Naive thymus-derived CD4-positive, alpha-beta T cell (primary cell): Measurements from ENCODE around the gene EIF2S2. TPM values are rescaled to one million over a fixed set of nuclear protein-coding genes. Genes with fewer than 3 reads are reported as not detected.
A peak's percentile ranks its signal among the peaks of the same experiment; 100 is the strongest.

ENCODE experiments used
- ATAC-seq: fragments of 150-1000 bp; cut with Tn5 transposase; 2 replicates; pipeline ENCODE4 v1.10.0; 2021; ENCODE audit warnings: mild to moderate bottlenecking, moderate library complexity
- CTCF ChIA-PET: fragments of 350-600 bp; sonication (Branson Sonifier 250); formaldehyde crosslinking; loops from one replicate; lab custom pipeline; 2021; ENCODE audit warnings: antibody characterized with exemption; lab: Charles Lee
- POLR2A ChIA-PET: fragments of 350-600 bp; sonication (Branson Sonifier 250); formaldehyde crosslinking; loops from one replicate; lab custom pipeline; 2021; ENCODE audit warnings: antibody characterized with exemption, inconsistent platforms; lab: Charles Lee
- DNase-seq, 9 donors: peaks; one replicate each; pipeline versions ENCODE4 v3.0.0 to v3.0.0-alpha.2; 2020 to 2022; ENCODE audit warnings: mixed read lengths in 1 of 9
- H3K27ac ChIP-seq: one replicate; pipeline ENCODE4 v1.7.0; 2013; ENCODE audit warnings: mild to moderate bottlenecking, low read depth, low read length, moderate library complexity
- H3K27me3 ChIP-seq, 2 donors: one replicate each; pipeline ENCODE4 v1.7.0; 2013; ENCODE audit warnings: low read length in 2 of 2, mild to moderate bottlenecking in 2 of 2, moderate library complexity in 2 of 2; ENCODE audit not compliant: control insufficient read depth in 2 of 2, insufficient read depth in 2 of 2
- H3K36me3 ChIP-seq, 3 experiments: 1 replicate in 2 of 3; 2 replicates in 1 of 3; pipeline ENCODE4 v1.7.0; 2013; ENCODE audit warnings: low read length in 3 of 3, mild to moderate bottlenecking in 3 of 3, moderate library complexity in 1 of 3; ENCODE audit not compliant: insufficient read depth in 3 of 3, control insufficient read depth in 2 of 3
- H3K4me1 ChIP-seq, 2 donors: one replicate each; pipeline ENCODE4 v1.7.0; 2013; ENCODE audit warnings: low read length in 2 of 2, mild to moderate bottlenecking in 2 of 2, moderate library complexity in 1 of 2; ENCODE audit not compliant: control insufficient read depth in 2 of 2, insufficient read depth in 2 of 2
- H3K4me3 ChIP-seq: 2 replicates; pipeline ENCODE4 v1.7.0; 2013; ENCODE audit warnings: mild to moderate bottlenecking, low read length
- H3K9me3 ChIP-seq, 3 experiments: 1 replicate in 2 of 3; 2 replicates in 1 of 3; pipeline ENCODE4 v1.7.0; 2013; ENCODE audit warnings: low read length in 3 of 3; ENCODE audit not compliant: control insufficient read depth in 2 of 3
- H3K27ac Mint-ChIP-seq, 9 donors: one replicate each; pipeline ENCODE4 v1.8.0; 2020 to 2022; ENCODE audit warnings: mixed read lengths in 9 of 9, mild to moderate bottlenecking in 8 of 9, moderate library complexity in 5 of 9, inconsistent platforms in 2 of 9
- H3K27me3 Mint-ChIP-seq, 5 donors: one replicate each; pipeline ENCODE4 v1.8.0; 2021 to 2022; ENCODE audit warnings: mixed read lengths in 5 of 5, mild to moderate bottlenecking in 1 of 5
- H3K36me3 Mint-ChIP-seq, 5 donors: one replicate each; pipeline ENCODE4 v1.8.0; 2020 to 2022; ENCODE audit warnings: mixed read lengths in 5 of 5, mild to moderate bottlenecking in 3 of 5, inconsistent platforms in 1 of 5
- H3K4me1 Mint-ChIP-seq, 7 donors: one replicate each; pipeline ENCODE4 v1.8.0; 2020 to 2022; ENCODE audit warnings: mixed read lengths in 7 of 7, mild to moderate bottlenecking in 3 of 7, inconsistent platforms in 1 of 7
- H3K4me3 Mint-ChIP-seq, 10 donors: one replicate each; pipeline ENCODE4 v1.8.0; 2020 to 2022; ENCODE audit warnings: mild to moderate bottlenecking in 10 of 10, mixed read lengths in 10 of 10, moderate library complexity in 6 of 10, inconsistent platforms in 2 of 10
- H3K9me3 Mint-ChIP-seq, 11 donors: one replicate each; pipeline ENCODE4 v1.8.0; 2020 to 2022; ENCODE audit warnings: mixed read lengths in 11 of 11, mild to moderate bottlenecking in 4 of 11, inconsistent platforms in 1 of 11, moderate library complexity in 1 of 11
- intact Hi-C, 2 donors: fragments of 100-400 bp; cut with micrococcal nuclease; formaldehyde crosslinking; loops; one replicate each; pipeline ENCODE4 v1.15.1; 2023
- polyA plus RNA-seq, 2 donors: library from polyadenylated mRNA; unstranded; fragments of 300-500 nt; fragmentation: Illumina TruSeq; gene quantifications; one replicate each; pipeline ENCODE4 v1.2.3, GENCODE V29; 2021
- total RNA-seq, 6 experiments: library from RNA in 5 of 6; stranded (reverse) in 5 of 6; gene quantifications; 1 replicate in 5 of 6; 2 replicates in 1 of 6; pipeline ENCODE4 v1.2.3 and lab custom pipeline; 2021 to 2026

Gene EIF2S2
- total and polyA plus RNA-seq, 7 experiments from 2014 or later: 16.8 to 68.4 (median 23.2) TPM

GRCh38 chr20:34110745-34111641 lies 1.1 kb downstream of the EIF2S2 start:
- H3K4me1 Mint-ChIP-seq: peaks cover 40 to 61% (median 54%) of the 10 kb centered on the region in 7 donors
- Histone ChIP-seq H3K27me3 (no peaks in the 10 kb centered on the region), H3K36me3 (peaks cover 0 to 7% (median 0%) of the 10 kb centered on the region in 3 experiments), H3K4me3 (peak overlapping the region; percentile 92), H3K27ac (peak overlapping the region; percentile 89), H3K9me3 (no peaks in the 10 kb centered on the region), H3K4me1 (peaks cover 32 to 37% of the 10 kb centered on the region in 2 donors)
- peak in 3 of 9 donors; percentile 8 to 17 (median 16) for DNase-seq
- H3K9me3 Mint-ChIP-seq: peaks cover 0 to 4% (median 0%) of the 10 kb centered on the region in 11 donors
- H3K27ac Mint-ChIP-seq: peak overlapping the region; percentile 92 to 99 (median 97)
- CTCF ChIA-PET: no interaction called here
- intact Hi-C loops: loop anchor here (1.0 to 5.0 kb wide), 8 partner anchors 16 to 1754 kb away; partner anchors contain the start of genes ZNF341 (in 2 of the 2), ACTL10 (in 1 of the 2), ASXL1 (in 1 of the 2) and DYNLRB1 (in 1 of the 2)
- peaks cover 0 to 7% (median 0%) of the 10 kb centered on the region in 5 donors for H3K27me3 Mint-ChIP-seq
- H3K36me3 Mint-ChIP-seq: peaks cover 0 to 13% (median 3%) of the 10 kb centered on the region in 5 donors
- H3K4me3 Mint-ChIP-seq: peak overlapping the region; percentile 87 to 98 (median 96)
- POLR2A ChIA-PET: interaction anchor here (0.7 to 2.2 kb wide), 9 partner anchors 14 to 709 kb away, joined by 3 to 26 read pairs (median 7); partner anchors contain the start of genes CDK5RAP1, DYNLRB1, ITCH and RALY
- ATAC-seq: no peak

GRCh38 chr20:34110025-34110744 lies 1.9 kb downstream of the EIF2S2 start:
- CTCF ChIA-PET: interaction anchor here (0.7 kb wide), 1 partner anchor 324 kb away, joined by 9 read pairs; no protein-coding TSS in a partner anchor
- POLR2A ChIA-PET: interaction anchor here (0.7 kb wide), 1 partner anchor 714 kb away, joined by 3 read pairs; no protein-coding TSS in a partner anchor
- Mint-ChIP-seq H3K27ac (peak overlapping the region; percentile 92 to 99 (median 97)), H3K4me1 (peaks cover 46 to 69% (median 62%) of the 10 kb centered on the region in 7 donors), H3K27me3 (peaks cover 0 to 6% (median 0%) of the 10 kb centered on the region in 5 donors), H3K36me3 (peaks cover 2 to 17% (median 9%) of the 10 kb centered on the region in 5 donors), H3K4me3 (peak overlapping the region; percentile 87 to 98 (median 96)), H3K9me3 (peaks cover 0 to 4% (median 0%) of the 10 kb centered on the region in 11 donors)
- ATAC-seq (no peak), DNase-seq (no peak)
- Histone ChIP-seq H3K4me1 (peaks cover 37% of the 10 kb centered on the region in 2 donors), H3K27me3 (no peaks in the 10 kb centered on the region), H3K4me3 (peak overlapping the region; percentile 92), H3K36me3 (peaks cover 2 to 9% (median 4%) of the 10 kb centered on the region in 3 experiments), H3K9me3 (no peaks in the 10 kb centered on the region), H3K27ac (peak overlapping the region; percentile 89)
- intact Hi-C loops: loop anchor here (2.0 to 5.0 kb wide), 7 partner anchors 15 to 1753 kb away; partner anchors contain the start of genes ZNF341 (in 2 of the 2), ACTL10 (in 1 of the 2), ASXL1 (in 1 of the 2) and NECAB3 (in 1 of the 2)

- Mint-ChIP-seq H3K4me1 (peaks cover 49 to 76% (median 70%) of the 10 kb centered on the region in 7 donors), H3K27me3 (peaks cover 0 to 6% (median 0%) of the 10 kb centered on the region in 5 donors), H3K36me3 (peaks cover 9 to 24% (median 16%) of the 10 kb centered on the region in 5 donors), H3K27ac (peak overlapping the region in 8 of 9 donors; percentile 29 to 98 (median 49)), H3K4me3 (peak overlapping the region in 9 of 10 donors; percentile 54 to 98 (median 62)), H3K9me3 (peaks cover 0 to 4% (median 0%) of the 10 kb centered on the region in 11 donors)
- Histone ChIP-seq H3K4me3 (no peak overlapping the region), H3K9me3 (no peaks in the 10 kb centered on the region), H3K27me3 (no peaks in the 10 kb centered on the region), H3K4me1 (peaks cover 37% of the 10 kb centered on the region in 2 donors), H3K27ac (no peak overlapping the region), H3K36me3 (peaks cover 9 to 16% (median 11%) of the 10 kb centered on the region in 3 experiments)
- ChIA-PET CTCF (interaction anchor here (0.7 kb wide), 1 partner anchor 323 kb away, joined by 9 read pairs; no protein-coding TSS in a partner anchor), POLR2A (interaction anchor here (0.7 to 1.7 kb wide), 2 partner anchors 9 to 715 kb away, joined by 3 to 4 read pairs; no protein-coding TSS in a partner anchor)
- DNase-seq (no peak), ATAC-seq (no peak)
- intact Hi-C loops: no loop called here
Observed at GRCh38 chr20:34109442-34109841, 2.6 kb downstream of the EIF2S2 start.

GRCh38 chr20:34108616-34109174 lies 3.3 kb downstream of the EIF2S2 start:
- DNase-seq (no peak), ATAC-seq (no peak)
- POLR2A ChIA-PET: interaction anchor here (0.7 to 1.7 kb wide), 2 partner anchors 10 to 1017 kb away, joined by 3 to 4 read pairs; no protein-coding TSS in a partner anchor
- CTCF ChIA-PET: no interaction called here
- H3K4me3 ChIP-seq: no peak overlapping the region
- Mint-ChIP-seq H3K27ac (peak overlapping the region; percentile 8 to 84 (median 55)), H3K4me3 (peak overlapping the region; percentile 8 to 98 (median 48)), H3K4me1 (peaks cover 53 to 81% (median 76%) of the 10 kb centered on the region in 7 donors), H3K27me3 (peaks cover 0 to 6% (median 0%) of the 10 kb centered on the region in 5 donors), H3K36me3 (peaks cover 14 to 31% (median 22%) of the 10 kb centered on the region in 5 donors), H3K9me3 (peaks cover 0 to 4% (median 0%) of the 10 kb centered on the region in 11 donors)
- intact Hi-C loops: loop anchor here in 1 of 2 donors (1.0 kb wide), 1 partner anchor 12 kb away; no protein-coding TSS in a partner anchor
- peaks cover 15 to 23% (median 16%) of the 10 kb centered on the region in 3 experiments for H3K36me3 ChIP-seq
- H3K9me3 ChIP-seq: no peaks in the 10 kb centered on the region
- peak overlapping the region; percentile 8 for H3K27ac ChIP-seq
- no peaks in the 10 kb centered on the region for H3K27me3 ChIP-seq
- H3K4me1 ChIP-seq: peaks cover 37% of the 10 kb centered on the region in 2 donors

- intact Hi-C loops: no loop called here
- Histone ChIP-seq H3K4me1 (peaks cover 37% of the 10 kb centered on the region in 2 donors), H3K9me3 (no peaks in the 10 kb centered on the region), H3K36me3 (peaks cover 16 to 41% (median 19%) of the 10 kb centered on the region in 3 experiments), H3K4me3 (no peak overlapping the region), H3K27me3 (no peaks in the 10 kb centered on the region), H3K27ac (peak overlapping the region; percentile 43)
- Mint-ChIP-seq H3K4me3 (peak overlapping the region in 5 of 10 donors; percentile 3 to 94 (median 18)), H3K36me3 (peaks cover 17 to 43% (median 33%) of the 10 kb centered on the region in 5 donors), H3K9me3 (peaks cover 0 to 1% (median 0%) of the 10 kb centered on the region in 11 donors), H3K27ac (peak overlapping the region in 8 of 9 donors; percentile 18 to 84 (median 67)), H3K4me1 (peaks cover 47 to 86% (median 81%) of the 10 kb centered on the region in 7 donors), H3K27me3 (no peaks in the 10 kb centered on the region)
- ChIA-PET CTCF (no interaction called here), POLR2A (no interaction called here)
- ATAC-seq (no peak), DNase-seq (no peak)
Observed at GRCh38 chr20:34105978-34106675, 5.9 kb downstream of the EIF2S2 start.
